Stimulated activated CD4-positive, alpha-beta T cell treated with anti-CD3 and anti-CD28 coated beads, Interleukin-4, amount 100 ng/mL, for 48 hours (primary cell): Measurements from ENCODE around the gene SEC24D.

Source experiments
- DNase-seq, 2 donors: peaks; one replicate each; pipeline ENCODE4 v3.0.0-alpha.2; 2020; ENCODE audit warnings: low read depth in 2 of 2

The SEC24D gene

GRCh38 chr4:118773429-118773792 lies 62.5 kb downstream of the SEC24D start:
- DNase-seq, result no peak

GRCh38 chr4:118772767-118773428 lies 63.0 kb downstream of the SEC24D start:
- DNase-seq, result no peak

GRCh38 chr4:118772081-118772766 lies 63.7 kb downstream of the SEC24D start:
- DNase-seq, result no peak

- DNase-seq, result no peak
Measured at GRCh38 chr4:118770741-118771187, 65.2 kb downstream of the SEC24D start.

GRCh38 chr4:118769161-118769560 lies 66.8 kb downstream of the SEC24D start:
- DNase-seq, result no peak

GRCh38 chr4:118767109-118767508 lies 68.8 kb downstream of the SEC24D start:
- no peak for DNase-seq

- no peak for DNase-seq
Measured at GRCh38 chr4:118765399-118765798, 70.5 kb downstream of the SEC24D start.

- DNase-seq, result no peak
Measured at GRCh38 chr4:118762730-118763477, 73.0 kb downstream of the SEC24D start.

- no peak for DNase-seq
Measured at GRCh38 chr4:118762155-118762554, 73.8 kb downstream of the SEC24D start.

GRCh38 chr4:118761397-118762016 lies 74.4 kb downstream of the SEC24D start:
- no peak for DNase-seq

- no peak for DNase-seq
Measured at GRCh38 chr4:118760493-118760892, 75.4 kb downstream of the SEC24D start.

GRCh38 chr4:118760092-118760491 lies 75.8 kb downstream of the SEC24D start:
- no peak for DNase-seq

- no peak for DNase-seq
Measured at GRCh38 chr4:118759481-118759880, 76.4 kb downstream of the SEC24D start.

- DNase-seq, result no peak
Measured at GRCh38 chr4:118758293-118758692, 77.6 kb downstream of the SEC24D start.

GRCh38 chr4:118757761-118758251 lies 78.1 kb downstream of the SEC24D start:
- DNase-seq, result no peak

- no peak for DNase-seq
Measured at GRCh38 chr4:118756958-118757357, 79.0 kb downstream of the SEC24D start.

GRCh38 chr4:118756429-118756828 lies 79.5 kb downstream of the SEC24D start:
- no peak for DNase-seq

GRCh38 chr4:118755438-118756226 lies 80.3 kb downstream of the SEC24D start:
- DNase-seq, result no peak

- no peak for DNase-seq
Measured at GRCh38 chr4:118754890-118755289, 81.0 kb downstream of the SEC24D start.

- DNase-seq, result no peak
Measured at GRCh38 chr4:118753685-118754084, 82.2 kb downstream of the SEC24D start.

GRCh38 chr4:118753096-118753495 lies 82.8 kb downstream of the SEC24D start:
- DNase-seq, result no peak
